Gastrocnemius medialis (tissue), 4 donors: Measurements from ENCODE around the gene NKTR.

Experiments used
- POLR2A ChIP-seq, 2 donors: fragments of 450-650 bp; IDR thresholded peaks; one replicate each; pipeline ENCODE4 v1.6.1; 2017; ENCODE audit warnings: antibody characterized with exemption in 2 of 2, mild to moderate bottlenecking in 2 of 2, moderate library complexity in 2 of 2
- TF ChIP-seq, protein P1 (sequence below), 5 experiments: fragments of 450-650 bp in 3 of 5; fragments of 200-600 bp in 2 of 5; sonication (generic) in 2 of 5; IDR thresholded peaks in 4 of 5; conservative IDR thresholded peaks in 1 of 5; 1 replicate in 4 of 5; 2 replicates in 1 of 5; pipeline ENCODE4 v1.5.1; 2016 to 2019; ENCODE audit warnings: antibody characterized with exemption in 5 of 5, mild to moderate bottlenecking in 3 of 5, moderate library complexity in 3 of 5

GRCh38 chr3:42595682-42596081 is 4.8 kb upstream of the NKTR start:
- TF ChIP-seq, protein P1, sequence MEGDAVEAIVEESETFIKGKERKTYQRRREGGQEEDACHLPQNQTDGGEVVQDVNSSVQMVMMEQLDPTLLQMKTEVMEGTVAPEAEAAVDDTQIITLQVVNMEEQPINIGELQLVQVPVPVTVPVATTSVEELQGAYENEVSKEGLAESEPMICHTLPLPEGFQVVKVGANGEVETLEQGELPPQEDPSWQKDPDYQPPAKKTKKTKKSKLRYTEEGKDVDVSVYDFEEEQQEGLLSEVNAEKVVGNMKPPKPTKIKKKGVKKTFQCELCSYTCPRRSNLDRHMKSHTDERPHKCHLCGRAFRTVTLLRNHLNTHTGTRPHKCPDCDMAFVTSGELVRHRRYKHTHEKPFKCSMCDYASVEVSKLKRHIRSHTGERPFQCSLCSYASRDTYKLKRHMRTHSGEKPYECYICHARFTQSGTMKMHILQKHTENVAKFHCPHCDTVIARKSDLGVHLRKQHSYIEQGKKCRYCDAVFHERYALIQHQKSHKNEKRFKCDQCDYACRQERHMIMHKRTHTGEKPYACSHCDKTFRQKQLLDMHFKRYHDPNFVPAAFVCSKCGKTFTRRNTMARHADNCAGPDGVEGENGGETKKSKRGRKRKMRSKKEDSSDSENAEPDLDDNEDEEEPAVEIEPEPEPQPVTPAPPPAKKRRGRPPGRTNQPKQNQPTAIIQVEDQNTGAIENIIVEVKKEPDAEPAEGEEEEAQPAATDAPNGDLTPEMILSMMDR (IDR thresholded peaks at IDR 0.05 in 4 of 5, conservative IDR thresholded peaks at IDR 0.05 in 1 of 5), result no peak
- no peak for TF ChIP-seq POLR2A (IDR thresholded peaks at IDR 0.05)
